ENCODE measurements around the gene BAIAP2L2. TPM values are rescaled to one million over a fixed set of nuclear protein-coding genes. Genes with fewer than 3 reads are reported as not detected.

BAIAP2L2 gene
- total and polyA plus RNA-seq, 2 experiments from 2014 or later: 4.4 to 8.2 TPM

GRCh38 chr22:38068641-38069371 lies 41.7 kb downstream of the BAIAP2L2 start:
- H3K4me1 ChIP-seq (ENCODE audit: insufficient read depth): peaks cover 8% of the 10 kb centered on the region
- no peaks in the 10 kb centered on the region for H3K9me3 ChIP-seq (ENCODE audit: low read depth)
- H2AFZ ChIP-seq: no peak overlapping the region

GRCh38 chr22:38067761-38068360 lies 42.6 kb downstream of the BAIAP2L2 start:
- Histone ChIP-seq H3K4me1 (ENCODE audit: insufficient read depth) (peaks cover 8% of the 10 kb centered on the region), H2AFZ (no peak overlapping the region), H3K4me2 (no peak overlapping the region), H3K36me3 (replicated peaks; ENCODE audit: insufficient read depth, low read depth) (no peaks in the 10 kb centered on the region), H4K20me1 (ENCODE audit: insufficient read depth, poor library complexity, severe bottlenecking) (no peaks in the 10 kb centered on the region), H3K4me3 (no peak overlapping the region), H3K79me2 (no peaks in the 10 kb centered on the region), H3K27ac (no peak overlapping the region), H3K27me3 (no peaks in the 10 kb centered on the region), H3K9me3 (ENCODE audit: low read depth) (no peaks in the 10 kb centered on the region), H3K9me2 (replicated peaks; ENCODE audit: insufficient read depth) (no peaks in the 10 kb centered on the region)
- WGBS (ENCODE audit: low lambda C conversion rate, missing lambda C conversion rate): 91% methylated on average over 13 of the region's 13 CpGs
- DNase-seq (ENCODE audit: low spot score): no peak
- TF ChIP-seq EZH2phosphoT487 (IDR thresholded peaks at IDR 0.05; ENCODE audit: low read depth, severe bottlenecking, unreplicated experiment) (no peak), CTCF (IDR thresholded peaks at IDR 0.05; ENCODE audit: poor library complexity) (no peak), EZH2 (IDR thresholded peaks at IDR 0.05; ENCODE audit: borderline replicate concordance) (no peak)

More at GRCh38 chr22:38068641-38069371, 41.7 kb downstream of the BAIAP2L2 start:
- no peak for TF ChIP-seq EZH2 (IDR thresholded peaks at IDR 0.05; ENCODE audit: borderline replicate concordance)
- no peak for TF ChIP-seq EZH2phosphoT487 (IDR thresholded peaks at IDR 0.05; ENCODE audit: low read depth, severe bottlenecking, unreplicated experiment)
- no peak for TF ChIP-seq CTCF (IDR thresholded peaks at IDR 0.05; ENCODE audit: poor library complexity)
- WGBS (ENCODE audit: low lambda C conversion rate, missing lambda C conversion rate): 96% methylated on average over 13 of the region's 13 CpGs
- no peak overlapping the region for H3K4me3 ChIP-seq
- H4K20me1 ChIP-seq (ENCODE audit: insufficient read depth, poor library complexity, severe bottlenecking): no peaks in the 10 kb centered on the region
- H3K9me2 ChIP-seq (replicated peaks; ENCODE audit: insufficient read depth): no peaks in the 10 kb centered on the region
- peak overlapping the region; percentile 77 for H3K27ac ChIP-seq
- peak overlapping the region; percentile 27 for H3K4me2 ChIP-seq
- no peak for DNase-seq (ENCODE audit: low spot score)
- H3K36me3 ChIP-seq (replicated peaks; ENCODE audit: insufficient read depth, low read depth): no peaks in the 10 kb centered on the region
- H3K79me2 ChIP-seq: no peaks in the 10 kb centered on the region
- H3K27me3 ChIP-seq: no peaks in the 10 kb centered on the region

- peaks cover 8% of the 10 kb centered on the region for H3K4me1 ChIP-seq (ENCODE audit: insufficient read depth)
- no peaks in the 10 kb centered on the region for H3K9me2 ChIP-seq (replicated peaks; ENCODE audit: insufficient read depth)
- 96% methylated on average over 8 of the region's 8 CpGs for WGBS (ENCODE audit: low lambda C conversion rate, missing lambda C conversion rate)
- TF ChIP-seq EZH2 (IDR thresholded peaks at IDR 0.05; ENCODE audit: borderline replicate concordance) (no peak), CTCF (IDR thresholded peaks at IDR 0.05; ENCODE audit: poor library complexity) (no peak), EZH2phosphoT487 (IDR thresholded peaks at IDR 0.05; ENCODE audit: low read depth, severe bottlenecking, unreplicated experiment) (no peak)
- no peaks in the 10 kb centered on the region for H3K9me3 ChIP-seq (ENCODE audit: low read depth)
- H3K4me3 ChIP-seq: no peak overlapping the region
- H3K36me3 ChIP-seq (replicated peaks; ENCODE audit: insufficient read depth, low read depth): no peaks in the 10 kb centered on the region
- no peak overlapping the region for H2AFZ ChIP-seq
- H3K4me2 ChIP-seq: no peak overlapping the region
- H3K27ac ChIP-seq: no peak overlapping the region
- H3K79me2 ChIP-seq: no peaks in the 10 kb centered on the region
- H4K20me1 ChIP-seq (ENCODE audit: insufficient read depth, poor library complexity, severe bottlenecking): no peaks in the 10 kb centered on the region
- no peaks in the 10 kb centered on the region for H3K27me3 ChIP-seq
- DNase-seq (ENCODE audit: low spot score): no peak
These were observed 43.5 kb downstream of the BAIAP2L2 start for GRCh38 chr22:38067028-38067415.

Data from hepatocyte (in vitro differentiated cells).